GM18499 (cell line): ENCODE data around the gene IKZF5.

Experiments
- ATAC-seq: cut with Tn5 transposase; IDR thresholded peaks from one replicate; pipeline ENCODE4 v1.9.1; 2021; ENCODE audit warnings: moderate number of reproducible peaks; ENCODE audit not compliant: insufficient read depth, unreplicated experiment

Gene IKZF5

GRCh38 chr10:122986335-122986734, 22.3 kb downstream of the IKZF5 start:
- no peak for ATAC-seq

- no peak for ATAC-seq
Measured at GRCh38 chr10:122984708-122985107, 23.9 kb downstream of the IKZF5 start.

GRCh38 chr10:122983898-122984297, 24.7 kb downstream of the IKZF5 start:
- ATAC-seq = no peak

- ATAC-seq = no peak
Measured at GRCh38 chr10:122981066-122981464, 27.5 kb downstream of the IKZF5 start.

GRCh38 chr10:122980209-122981065, 28.2 kb downstream of the IKZF5 start, which contains the start of gene PSTK:
Gene PSTK, plus strand, starts transcription at chr10:122980401. Its CDS starts 79 bp downstream, at chr10:122980480.
- ATAC-seq = peak; percentile 73

GRCh38 chr10:122974543-122975064, 34.0 kb downstream of the IKZF5 start:
- no peak for ATAC-seq

- no peak for ATAC-seq
Measured at GRCh38 chr10:122974023-122974422, 34.6 kb downstream of the IKZF5 start.

GRCh38 chr10:122968698-122969097, 39.9 kb downstream of the IKZF5 start:
- no peak for ATAC-seq

- no peak for ATAC-seq
Measured at GRCh38 chr10:122966879-122967278, 41.7 kb downstream of the IKZF5 start.

- no peak for ATAC-seq
Measured at GRCh38 chr10:122962405-122962804, 46.2 kb downstream of the IKZF5 start.

GRCh38 chr10:122957474-122957873, 51.1 kb downstream of the IKZF5 start:
- no peak for ATAC-seq

- ATAC-seq = no peak
Measured at GRCh38 chr10:122955892-122956291, 52.7 kb downstream of the IKZF5 start.

- ATAC-seq = no peak
Measured at GRCh38 chr10:122954731-122955050, 53.9 kb downstream of the IKZF5 start.

GRCh38 chr10:122953902-122954730, 54.5 kb downstream of the IKZF5 start, which contains the start of gene C10orf88:
Gene C10orf88, minus strand, starts transcription at chr10:122954227. Its CDS starts 49 bp downstream, at chr10:122954178.
- ATAC-seq = peak; percentile 90

- no peak for ATAC-seq
Measured at GRCh38 chr10:122949296-122949695, 59.3 kb downstream of the IKZF5 start.
